Iris pigment epithelial cell (primary cell): ENCODE measurements around the gene PIBF1.

ENCODE experiments used
- DNase-seq: peaks from one replicate; pipeline ENCODE4 v3.0.0-alpha.2; 2011; ENCODE audit warnings: low read depth

The PIBF1 gene

GRCh38 chr13:73060251-73061160, 278.6 kb downstream of the PIBF1 start:
- peak; percentile 80 for DNase-seq

GRCh38 chr13:73061473-73061872, 279.5 kb downstream of the PIBF1 start:
- peak; percentile 55 for DNase-seq

GRCh38 chr13:73061876-73062275, 279.9 kb downstream of the PIBF1 start:
- DNase-seq = no peak

- no peak for DNase-seq
Measured at GRCh38 chr13:73062468-73062867, 280.5 kb downstream of the PIBF1 start.

GRCh38 chr13:73063166-73063565, 281.2 kb downstream of the PIBF1 start:
- DNase-seq = no peak

GRCh38 chr13:73065036-73065435, 283.1 kb downstream of the PIBF1 start:
- DNase-seq = no peak

GRCh38 chr13:73065665-73066340, 283.9 kb downstream of the PIBF1 start:
- no peak for DNase-seq
